Immature natural killer cell (primary cell): ENCODE data around the gene KCP. TPM values are rescaled to one million over a fixed set of nuclear protein-coding genes. Genes with fewer than 3 reads are reported as not detected.

Source experiments
- DNase-seq, 3 donors: peaks; one replicate each; pipeline ENCODE4 v3.0.0; 2022; ENCODE audit warnings: mixed read lengths in 1 of 3
- H3K27ac Mint-ChIP-seq, 6 donors: one replicate each; pipeline ENCODE4 v1.8.0; 2020; ENCODE audit warnings: mixed read lengths in 6 of 6, mild to moderate bottlenecking in 5 of 6, inconsistent platforms in 4 of 6, moderate library complexity in 3 of 6
- H3K27me3 Mint-ChIP-seq, 3 donors: one replicate each; pipeline ENCODE4 v1.8.0; 2020 to 2021; ENCODE audit warnings: low read depth in 3 of 3, mild to moderate bottlenecking in 3 of 3, mixed read lengths in 3 of 3, moderate library complexity in 3 of 3, inconsistent platforms in 1 of 3
- H3K36me3 Mint-ChIP-seq, 3 donors: one replicate each; pipeline ENCODE4 v1.8.0; 2020; ENCODE audit warnings: mixed read lengths in 3 of 3, inconsistent platforms in 2 of 3, mild to moderate bottlenecking in 2 of 3
- H3K4me1 Mint-ChIP-seq, 2 donors: one replicate each; pipeline ENCODE4 v1.8.0; 2020; ENCODE audit warnings: inconsistent platforms in 2 of 2, mild to moderate bottlenecking in 2 of 2, mixed read lengths in 2 of 2, moderate library complexity in 1 of 2
- H3K4me3 Mint-ChIP-seq, 5 donors: one replicate each; pipeline ENCODE4 v1.8.0; 2020; ENCODE audit warnings: mild to moderate bottlenecking in 5 of 5, mixed read lengths in 5 of 5, inconsistent platforms in 3 of 5, moderate library complexity in 3 of 5
- H3K9me3 Mint-ChIP-seq, 6 donors: one replicate each; pipeline ENCODE4 v1.8.0; 2020; ENCODE audit warnings: mild to moderate bottlenecking in 6 of 6, mixed read lengths in 6 of 6, inconsistent platforms in 4 of 6, moderate library complexity in 3 of 6
- polyA plus RNA-seq, 3 donors: library from polyadenylated mRNA; unstranded; fragments of 300-500 nt; fragmentation: Illumina TruSeq; gene quantifications; one replicate each; pipeline ENCODE4 v1.2.3, GENCODE V29; 2021

Gene KCP
- polyA plus RNA-seq, 3 donors from 2014 or later, result 0.16 TPM; not detected in 2

DNA sequence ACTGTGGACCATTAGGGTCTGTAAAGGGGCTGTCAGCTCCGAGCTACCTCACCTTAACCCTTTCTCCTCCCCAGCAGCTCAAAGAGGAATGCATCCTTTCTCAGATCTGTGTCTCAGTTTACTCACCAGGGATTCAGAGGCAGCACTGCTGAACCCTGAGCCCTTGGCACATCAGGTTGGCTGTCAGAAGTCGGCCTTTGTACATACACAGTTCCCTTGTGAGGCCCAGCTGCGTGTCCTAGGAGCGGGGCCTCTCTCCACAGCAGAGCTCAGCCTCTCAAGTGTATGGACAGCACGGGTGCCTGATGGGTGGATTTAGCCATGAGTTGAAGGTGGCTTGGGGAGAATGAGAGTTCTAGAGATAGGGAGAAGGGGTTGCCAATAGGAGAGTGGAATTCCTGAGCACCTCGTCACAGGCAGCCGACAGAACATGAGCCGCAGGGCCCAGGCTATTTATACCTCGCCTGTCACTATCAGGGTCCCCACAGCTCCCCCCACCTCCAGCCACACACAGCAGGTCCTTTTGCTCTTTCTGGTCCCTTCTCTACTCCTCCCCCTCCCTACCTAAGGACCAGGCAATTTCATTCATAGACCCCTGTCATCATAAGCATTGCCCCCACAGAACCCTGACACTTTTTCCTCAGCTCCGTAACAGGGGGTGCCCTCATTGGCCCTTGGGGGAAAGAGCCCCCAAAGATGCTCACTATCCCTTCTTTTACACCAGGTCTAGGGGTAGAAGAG, 82.4 kb downstream of the KCP start:
- Mint-ChIP-seq H3K4me1 (peaks cover 10% of the 10 kb centered on the region in 2 donors), H3K36me3 (no peaks in the 10 kb centered on the region), H3K27me3 (peaks cover 11 to 15% (median 13%) of the 10 kb centered on the region in 3 donors), H3K9me3 (no peaks in the 10 kb centered on the region), H3K4me3 (peak overlapping the region in 1 of 5 donors; percentile 33), H3K27ac (no peak overlapping the region)
- DNase-seq, result no peak

- Mint-ChIP-seq H3K4me1 (peaks cover 10% of the 10 kb centered on the region in 2 donors), H3K27ac (no peak overlapping the region), H3K9me3 (no peaks in the 10 kb centered on the region), H3K4me3 (no peak overlapping the region), H3K36me3 (no peaks in the 10 kb centered on the region), H3K27me3 (peaks cover 11 to 15% (median 11%) of the 10 kb centered on the region in 3 donors)
- no peak for DNase-seq
These were observed 83.1 kb downstream of the KCP start for GRCh38 chr7:128827248-128827958.

- Mint-ChIP-seq H3K4me1 (peaks cover 10% of the 10 kb centered on the region in 2 donors), H3K9me3 (no peaks in the 10 kb centered on the region), H3K36me3 (no peaks in the 10 kb centered on the region), H3K27ac (no peak overlapping the region), H3K27me3 (peaks cover 10 to 15% (median 11%) of the 10 kb centered on the region in 3 donors), H3K4me3 (no peak overlapping the region)
- no peak for DNase-seq
These were observed 83.6 kb downstream of the KCP start for GRCh38 chr7:128826916-128827247.

Other genes starting within 250 kb of the KCP start
- gene GARIN1A, start 238.4 kb downstream of the KCP start, polyA plus RNA-seq, result not detected
- 10 to 100 TPM; 26.6 to 49.3 (median 45.9) TPM for gene CALU, start 171.3 kb downstream of the KCP start, polyA plus RNA-seq
- not detected for gene OPN1SW, start 134.9 kb downstream of the KCP start, polyA plus RNA-seq
- 1 to 10 TPM in 1 of 3 donors, under 1 TPM in 1, not detected in 1; 0.24 to 2.6 TPM for gene CCDC136, start 118.7 kb downstream of the KCP start, polyA plus RNA-seq
- gene FLNC, start 80.3 kb downstream of the KCP start, polyA plus RNA-seq, result not detected
- gene ATP6V1F, start 47.9 kb downstream of the KCP start, polyA plus RNA-seq, result 100 to 1,000 TPM; 358 to 616 (median 487) TPM
- gene IRF5, start 27.2 kb upstream of the KCP start, polyA plus RNA-seq, result 10 to 100 TPM; 14.2 to 31.7 (median 25.6) TPM
- 10 to 100 TPM; 26.3 to 49.4 (median 41.9) TPM for gene TNPO3, start 144.4 kb upstream of the KCP start, polyA plus RNA-seq
- gene TSPAN33, start 234.0 kb upstream of the KCP start, polyA plus RNA-seq, result 1 to 10 TPM; 3.4 to 6.9 (median 6.2) TPM